HEK293T (cell line): ENCODE results near the gene MYH14.

Source experiments
- FOXA1 ChIP-seq: fragments of 450-650 bp; IDR thresholded peaks from 2 replicates; pipeline ENCODE4 v1.6.1; 2016; ENCODE audit warnings: mild to moderate bottlenecking
- FOXM1 ChIP-seq: fragments of 450-650 bp; IDR thresholded peaks from 2 replicates; pipeline ENCODE4 v1.6.1; 2017; ENCODE audit warnings: mild to moderate bottlenecking, borderline replicate concordance
- LEF1 ChIP-seq: fragments of 450-650 bp; IDR thresholded peaks from 2 replicates; pipeline ENCODE4 v1.6.1; 2017; ENCODE audit warnings: mild to moderate bottlenecking, borderline replicate concordance
- SP1 ChIP-seq: fragments of 450-650 bp; IDR thresholded peaks from 2 replicates; pipeline ENCODE4 v1.6.1; 2017
- ZNF384 ChIP-seq: fragments of 450-650 bp; IDR thresholded peaks from 2 replicates; pipeline ENCODE4 v1.6.1; 2016

- TF ChIP-seq SP1 (no peak), FOXA1 (no peak), ZNF384 (no peak), LEF1 (no peak), FOXM1 (no peak)
Measured at GRCh38 chr19:50340331-50340730, 136.9 kb downstream of the MYH14 start.
